GM23338 (cell line): Measurements from ENCODE around the gene STIM1. TPM values are rescaled to one million over a fixed set of nuclear protein-coding genes. Genes with fewer than 3 reads are reported as not detected.

Experiments used
- ATAC-seq: fragments of 200-7000 bp; cut with Tn5 transposase; 3 replicates; pipeline ENCODE4 v1.9.1; 2020
- DNase-seq: peaks from one replicate; pipeline ENCODE4 v3.0.0-alpha.2; 2015; ENCODE audit warnings: low spot score
- H2AFZ ChIP-seq: fragments of 200-600 bp; sonication (generic); 2 replicates; pipeline ENCODE4 v1.8.0; 2016; ENCODE audit warnings: antibody characterized with exemption, mild to moderate bottlenecking, moderate library complexity
- H3F3A ChIP-seq: fragments of 200-600 bp; sonication (generic); replicated peaks from 2 replicates; pipeline ENCODE4 v1.8.0; 2017; ENCODE audit warnings: antibody characterized with exemption, mixed run types, low read depth
- H3K27ac ChIP-seq: fragments of 200-600 bp; sonication (generic); 2 replicates; pipeline ENCODE4 v1.6.1; 2016; ENCODE audit warnings: low read depth
- H3K27me3 ChIP-seq: fragments of 200-600 bp; sonication (generic); 2 replicates; pipeline ENCODE4 v1.8.0; 2016; ENCODE audit warnings: mild to moderate bottlenecking, mixed run types, moderate library complexity; ENCODE audit not compliant: insufficient read depth
- H3K36me3 ChIP-seq: fragments of 200-600 bp; sonication (generic); 2 replicates; pipeline ENCODE4 v1.8.0; 2016; ENCODE audit warnings: mild to moderate bottlenecking; ENCODE audit not compliant: insufficient read depth
- H3K4me1 ChIP-seq: fragments of 200-600 bp; sonication (generic); 2 replicates; pipeline ENCODE4 v1.8.0; 2016; ENCODE audit warnings: mild to moderate bottlenecking, moderate library complexity; ENCODE audit not compliant: insufficient read depth
- H3K4me2 ChIP-seq: fragments of 200-600 bp; sonication (generic); 2 replicates; pipeline ENCODE4 v1.7.1; 2017; ENCODE audit warnings: mixed run types
- H3K4me3 ChIP-seq: fragments of 200-600 bp; sonication (generic); 2 replicates; pipeline ENCODE4 v1.6.1; 2016; ENCODE audit warnings: mixed run types
- H3K79me2 ChIP-seq: fragments of 200-600 bp; sonication (generic); replicated peaks from 2 replicates; pipeline ENCODE4 v1.8.0; 2017; ENCODE audit warnings: mild to moderate bottlenecking; ENCODE audit not compliant: insufficient read depth
- H3K9me2 ChIP-seq: fragments of 200-600 bp; sonication (generic); 2 replicates; pipeline ENCODE4 v1.8.0; 2017; ENCODE audit not compliant: insufficient read depth
- H4K20me1 ChIP-seq: fragments of 200-600 bp; sonication (generic); replicated peaks from 2 replicates; pipeline ENCODE4 v1.8.0; 2017; ENCODE audit warnings: mild to moderate bottlenecking; ENCODE audit not compliant: insufficient read depth
- H3K27ac Mint-ChIP-seq: 2 replicates; pipeline ENCODE4 v1.8.0; 2020; ENCODE audit warnings: inconsistent platforms, mild to moderate bottlenecking, moderate library complexity, mixed read lengths
- H3K27me3 Mint-ChIP-seq: 3 replicates; pipeline ENCODE4 v1.8.0; 2022; ENCODE audit warnings: low read depth, mild to moderate bottlenecking, moderate library complexity, mixed read lengths, inconsistent platforms; ENCODE audit not compliant: insufficient read depth, poor library complexity
- H3K36me3 Mint-ChIP-seq: 3 replicates; pipeline ENCODE4 v1.8.0; 2021; ENCODE audit warnings: low read depth, mild to moderate bottlenecking, inconsistent platforms, moderate library complexity, mixed read lengths
- H3K4me1 Mint-ChIP-seq: 3 replicates; pipeline ENCODE4 v1.8.0; 2020; ENCODE audit warnings: mild to moderate bottlenecking, inconsistent platforms, mixed read lengths
- H3K4me3 Mint-ChIP-seq: 3 replicates; pipeline ENCODE4 v1.8.0; 2021; ENCODE audit warnings: moderate library complexity, mild to moderate bottlenecking, inconsistent platforms, mixed read lengths
- H3K9me3 Mint-ChIP-seq: 3 replicates; pipeline ENCODE4 v1.8.0; 2020; ENCODE audit warnings: moderate library complexity, mild to moderate bottlenecking, inconsistent platforms, mixed read lengths
- CREB1 ChIP-seq: fragments of 250-450 bp; sonication (Bioruptor Pico); IDR thresholded peaks from 2 replicates; pipeline ENCODE4 v1.5.0; 2020; ENCODE audit warnings: low read depth, mild to moderate bottlenecking, moderate library complexity
- CTCF ChIP-seq, 2 experiments: fragments of 200-600 bp in 1 of 2; sonication (generic) in 1 of 2; conservative IDR thresholded peaks; 2 replicates each; pipeline versions ENCODE4 v1.5.1 to v1.6.1; 2016 to 2017; ENCODE audit warnings: antibody characterized with exemption in 2 of 2, low read depth in 2 of 2, mild to moderate bottlenecking in 2 of 2, moderate library complexity in 1 of 2
- ETS1 ChIP-seq: IDR thresholded peaks from 2 replicates; pipeline ENCODE4 v1.6.1; 2016; ENCODE audit warnings: antibody characterized with exemption
- EZH2 ChIP-seq: fragments of 200-600 bp; sonication (generic); IDR thresholded peaks from one replicate; pipeline ENCODE4 v1.8.0; 2017; ENCODE audit warnings: antibody characterized with exemption, mild to moderate bottlenecking, low read depth; ENCODE audit not compliant: unreplicated experiment
- EZH2phosphoT487 ChIP-seq: fragments of 200-600 bp; sonication (generic); IDR thresholded peaks from one replicate; pipeline ENCODE4 v1.8.1; 2018; ENCODE audit warnings: antibody characterized with exemption; ENCODE audit not compliant: unreplicated experiment
- JUNB ChIP-seq: IDR thresholded peaks from one replicate; pipeline ENCODE4 v1.6.1; 2016; ENCODE audit warnings: antibody characterized with exemption; ENCODE audit not compliant: unreplicated experiment
- NANOG ChIP-seq: IDR thresholded peaks from 2 replicates; pipeline ENCODE4 v1.6.1; 2016; ENCODE audit warnings: antibody characterized with exemption, borderline replicate concordance
- POLR2AphosphoS5 ChIP-seq: IDR thresholded peaks from 2 replicates; pipeline ENCODE4 v1.6.1; 2016; ENCODE audit warnings: antibody characterized with exemption, low read depth
- REST ChIP-seq: IDR thresholded peaks from one replicate; pipeline ENCODE4 v1.6.1; 2018; ENCODE audit warnings: antibody characterized with exemption; ENCODE audit not compliant: unreplicated experiment
- STAT1 ChIP-seq: IDR thresholded peaks from one replicate; pipeline ENCODE4 v1.6.1; 2016; ENCODE audit warnings: antibody characterized with exemption; ENCODE audit not compliant: unreplicated experiment
- ZNF114 ChIP-seq: fragments of 250-450 bp; sonication (Bioruptor Pico); IDR thresholded peaks from 2 replicates; pipeline ENCODE4 v1.5.0; 2020; ENCODE audit warnings: mild to moderate bottlenecking, moderate library complexity
- ZNF331 ChIP-seq: fragments of 250-450 bp; sonication (Bioruptor Pico); IDR thresholded peaks from 2 replicates; pipeline ENCODE4 v1.5.0; 2020; ENCODE audit warnings: low read depth, mild to moderate bottlenecking, moderate library complexity
- ZNF462 ChIP-seq: fragments of 250-450 bp; sonication (Bioruptor Pico); IDR thresholded peaks from 2 replicates; pipeline ENCODE4 v1.5.0; 2020; ENCODE audit warnings: mild to moderate bottlenecking, moderate library complexity
- polyA plus RNA-seq: library from polyadenylated mRNA; unstranded; fragments of >200 nt; fragmentation: Nextera tagmentation; extraction: Ambion mirVana; gene quantifications from 2 replicates; pipeline ENCODE4 v1.2.1, GENCODE V29; 2016
- total RNA-seq: library from RNA; depleted of rRNA; stranded (reverse); fragments of >200 nt; shearing (Covaris generic); gene quantifications from 2 replicates; pipeline ENCODE4 v1.2.3, GENCODE V29; 2014

The STIM1 gene
- total and polyA plus RNA-seq, 2 experiments from 2014 or later, result 3.5 to 14.0 TPM

GRCh38 chr11:3939651-3940190, 84.3 kb downstream of the STIM1 start:
- Histone ChIP-seq H3K36me3 (no peaks in the 10 kb centered on the region), H3K4me3 (no peak overlapping the region), H3K4me2 (no peak overlapping the region), H4K20me1 (no peaks in the 10 kb centered on the region; the same call in 1 of the 2 replicates), H3K27me3 (no peaks in the 10 kb centered on the region), H3F3A (no peaks in the 10 kb centered on the region), H3K27ac (no peak overlapping the region), H3K9me2 (no peaks in the 10 kb centered on the region; the same call in 1 of the 2 replicates), H3K4me1 (no peaks in the 10 kb centered on the region), H2AFZ (no peak overlapping the region), H3K79me2 (no peaks in the 10 kb centered on the region)
- DNase-seq (no peak), ATAC-seq (no peak)
- TF ChIP-seq CREB1 (CRISPR knock-in tag), result no peak
- no peak for TF ChIP-seq ZNF331
- no peak for TF ChIP-seq ETS1
- no peak for TF ChIP-seq POLR2AphosphoS5
- no peak for TF ChIP-seq CTCF (conservative IDR thresholded peaks at IDR 0.05; ENCODE audit: low read depth in 2 of 2)
- TF ChIP-seq NANOG, result no peak
- TF ChIP-seq ZNF114 (CRISPR knock-in tag), result no peak
- TF ChIP-seq REST, result no peak
- no peak for TF ChIP-seq EZH2phosphoT487
- TF ChIP-seq JUNB, result no peak
- TF ChIP-seq ZNF462 (CRISPR knock-in tag), result no peak
- TF ChIP-seq EZH2, result no peak
- no peak for TF ChIP-seq STAT1
- Mint-ChIP-seq H3K4me3 (no peak overlapping the region), H3K27ac (no peak overlapping the region), H3K27me3 (peaks cover 2% of the 10 kb centered on the region), H3K9me3 (no peaks in the 10 kb centered on the region), H3K4me1 (no peaks in the 10 kb centered on the region), H3K36me3 (no peaks in the 10 kb centered on the region)
